ENCODE results near the gene PCGF5. TPM values are rescaled to one million over a fixed set of nuclear protein-coding genes. Genes with fewer than 3 reads are reported as not detected.

The PCGF5 gene
- total and polyA plus RNA-seq, 8 donors = 12.7 to 23.2 (median 15.9) TPM

DNA sequence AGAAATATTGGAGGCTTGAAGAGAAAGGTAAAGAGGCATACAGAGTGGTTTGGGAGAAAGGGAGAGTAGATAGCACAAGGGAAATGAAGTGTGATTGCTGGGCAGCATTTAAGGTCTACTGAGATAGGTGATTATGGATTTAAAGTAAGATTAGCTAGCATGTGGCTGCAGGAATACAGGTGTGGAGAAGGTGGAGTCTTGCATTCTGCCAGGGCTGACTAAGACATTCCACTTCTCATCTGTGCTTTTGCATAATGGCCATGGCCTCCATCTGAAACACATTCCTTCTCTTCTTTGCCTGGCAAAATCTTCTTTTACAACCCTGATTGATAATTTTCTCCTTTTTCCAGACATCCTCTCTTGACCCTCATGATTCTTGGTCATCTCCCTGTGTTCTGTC is 31.6 kb upstream of the PCGF5 start:
- TF ChIP-seq, protein P1, sequence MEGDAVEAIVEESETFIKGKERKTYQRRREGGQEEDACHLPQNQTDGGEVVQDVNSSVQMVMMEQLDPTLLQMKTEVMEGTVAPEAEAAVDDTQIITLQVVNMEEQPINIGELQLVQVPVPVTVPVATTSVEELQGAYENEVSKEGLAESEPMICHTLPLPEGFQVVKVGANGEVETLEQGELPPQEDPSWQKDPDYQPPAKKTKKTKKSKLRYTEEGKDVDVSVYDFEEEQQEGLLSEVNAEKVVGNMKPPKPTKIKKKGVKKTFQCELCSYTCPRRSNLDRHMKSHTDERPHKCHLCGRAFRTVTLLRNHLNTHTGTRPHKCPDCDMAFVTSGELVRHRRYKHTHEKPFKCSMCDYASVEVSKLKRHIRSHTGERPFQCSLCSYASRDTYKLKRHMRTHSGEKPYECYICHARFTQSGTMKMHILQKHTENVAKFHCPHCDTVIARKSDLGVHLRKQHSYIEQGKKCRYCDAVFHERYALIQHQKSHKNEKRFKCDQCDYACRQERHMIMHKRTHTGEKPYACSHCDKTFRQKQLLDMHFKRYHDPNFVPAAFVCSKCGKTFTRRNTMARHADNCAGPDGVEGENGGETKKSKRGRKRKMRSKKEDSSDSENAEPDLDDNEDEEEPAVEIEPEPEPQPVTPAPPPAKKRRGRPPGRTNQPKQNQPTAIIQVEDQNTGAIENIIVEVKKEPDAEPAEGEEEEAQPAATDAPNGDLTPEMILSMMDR (IDR thresholded peaks at IDR 0.05) = no peak
- DNase-seq (no peak), ATAC-seq (no peak), FAIRE-seq (no peak)
- Histone ChIP-seq H3K27me3 (no peaks in the 10 kb centered on the region), H3K36me3 (no peaks in the 10 kb centered on the region), H3K9me3 (no peaks in the 10 kb centered on the region), H3K4me3 (no peak overlapping the region), H3K4me1 (no peaks in the 10 kb centered on the region), H3K27ac (no peak overlapping the region)
- intact Hi-C loops (cut with DNase I) = no loop called here

DNA sequence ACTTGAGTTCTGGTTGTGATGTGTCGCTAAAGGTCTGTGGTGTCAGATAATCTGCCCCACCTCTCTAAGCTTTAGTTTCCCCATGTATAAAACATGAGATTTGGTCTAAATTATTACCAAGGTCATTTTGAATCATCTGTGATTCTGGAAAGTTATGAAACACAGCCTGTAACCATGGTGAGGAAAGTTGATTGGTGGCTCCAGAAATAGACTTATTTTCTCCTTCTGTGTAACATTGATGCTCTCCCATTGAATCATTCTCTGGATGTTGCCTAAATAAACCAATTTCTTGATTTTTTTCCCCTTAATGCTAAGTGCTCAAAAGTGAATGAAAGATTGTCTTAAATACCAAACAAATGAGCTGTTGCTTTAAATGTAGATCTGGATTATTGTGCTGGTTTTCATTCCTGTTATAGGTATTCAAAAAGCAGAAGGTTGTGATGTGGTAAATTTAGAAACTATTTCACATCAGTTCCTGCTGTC is 30.0 kb upstream of the PCGF5 start:
- intact Hi-C loops (cut with DNase I) = no loop called here
- DNase-seq = no peak
- no peak for FAIRE-seq

DNA sequence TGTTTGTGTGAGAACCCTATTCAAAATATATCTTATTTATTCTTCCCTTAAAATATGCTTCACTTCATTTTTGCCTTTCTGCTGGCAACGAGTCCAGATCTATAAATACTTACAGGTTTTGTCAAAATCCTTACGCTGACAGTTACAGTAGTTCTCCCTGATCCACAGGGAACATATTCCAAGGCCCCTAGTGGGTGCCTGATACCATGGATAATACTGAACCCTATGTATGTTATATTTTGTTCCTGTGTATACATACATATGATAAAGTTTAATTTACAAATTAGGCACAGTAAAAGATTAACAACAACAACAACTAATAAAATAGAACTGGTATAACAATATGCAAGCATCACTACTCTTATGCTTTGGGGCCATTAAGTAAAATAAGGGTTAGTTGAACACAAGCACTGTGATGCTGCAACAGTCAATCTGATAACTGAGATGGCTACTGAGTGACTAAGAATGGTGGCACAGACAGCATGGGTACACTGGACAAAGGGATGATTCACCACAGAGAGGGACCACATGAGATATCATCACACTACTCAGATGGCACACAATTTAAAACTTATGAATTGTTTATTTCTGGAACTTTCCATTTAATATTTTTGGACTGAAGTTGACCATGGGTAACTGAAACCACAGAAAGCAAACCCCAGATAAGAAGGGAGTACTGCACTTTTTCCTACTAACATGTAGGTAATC is 29.4 kb upstream of the PCGF5 start:
- intact Hi-C loops (cut with DNase I) = no loop called here
- no peaks in the 10 kb centered on the region for H3K4me1 ChIP-seq
- no peak overlapping the region for H3K27ac ChIP-seq
- H3K4me3 ChIP-seq = no peak overlapping the region
- FAIRE-seq = peak; percentile 9
- TF ChIP-seq, protein P1 (IDR thresholded peaks at IDR 0.05) = no peak
- H3K36me3 ChIP-seq = no peaks in the 10 kb centered on the region
- ATAC-seq = peak in 2 of 4 donors; percentile 31 to 46
- WGBS, 2 donors = 85 to 91% methylated on average over 2 of the region's 2 CpGs
- H3K27me3 ChIP-seq = no peaks in the 10 kb centered on the region
- DNase-seq = no peak
- no peaks in the 10 kb centered on the region for H3K9me3 ChIP-seq

More for the DNA sequence above, 30.0 kb upstream of the PCGF5 start:
- H3K27me3 ChIP-seq = no peaks in the 10 kb centered on the region
- peak in 2 of 4 donors; percentile 19 to 57 for ATAC-seq
- WGBS, 2 donors = 98 to 100% methylated on average over 1 of the region's 1 CpG
- TF ChIP-seq, protein P1 (IDR thresholded peaks at IDR 0.05) = no peak
- H3K27ac ChIP-seq = no peak overlapping the region
- H3K9me3 ChIP-seq = no peaks in the 10 kb centered on the region
- no peak overlapping the region for H3K4me3 ChIP-seq
- H3K36me3 ChIP-seq = no peaks in the 10 kb centered on the region
- H3K4me1 ChIP-seq = no peaks in the 10 kb centered on the region

DNA sequence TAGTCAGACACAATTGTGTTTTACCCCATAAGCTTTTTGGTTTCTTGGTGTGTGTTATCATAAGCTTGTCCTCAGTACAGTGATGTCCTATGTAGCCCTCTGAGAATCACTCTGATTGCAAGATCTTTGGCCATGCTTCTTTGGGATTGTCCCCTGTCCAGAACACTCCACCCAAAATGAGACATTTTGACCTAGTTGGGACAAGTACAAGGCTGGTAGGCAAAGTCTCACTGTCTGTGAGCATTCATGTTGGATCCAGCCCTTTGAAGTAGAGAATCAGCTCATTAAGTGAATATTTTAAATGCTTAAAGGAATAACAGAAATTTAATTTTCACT is 28.9 kb upstream of the PCGF5 start:
- H3K4me1 ChIP-seq = no peaks in the 10 kb centered on the region
- FAIRE-seq = no peak
- H3K27me3 ChIP-seq = no peaks in the 10 kb centered on the region
- TF ChIP-seq, protein P1 (IDR thresholded peaks at IDR 0.05) = no peak
- no peaks in the 10 kb centered on the region for H3K36me3 ChIP-seq
- no peak overlapping the region for H3K27ac ChIP-seq
- DNase-seq = no peak
- peak in 2 of 4 donors; percentile 15 to 25 for ATAC-seq
- no peaks in the 10 kb centered on the region for H3K9me3 ChIP-seq
- intact Hi-C loops (cut with DNase I) = no loop called here
- H3K4me3 ChIP-seq = no peak overlapping the region

DNA sequence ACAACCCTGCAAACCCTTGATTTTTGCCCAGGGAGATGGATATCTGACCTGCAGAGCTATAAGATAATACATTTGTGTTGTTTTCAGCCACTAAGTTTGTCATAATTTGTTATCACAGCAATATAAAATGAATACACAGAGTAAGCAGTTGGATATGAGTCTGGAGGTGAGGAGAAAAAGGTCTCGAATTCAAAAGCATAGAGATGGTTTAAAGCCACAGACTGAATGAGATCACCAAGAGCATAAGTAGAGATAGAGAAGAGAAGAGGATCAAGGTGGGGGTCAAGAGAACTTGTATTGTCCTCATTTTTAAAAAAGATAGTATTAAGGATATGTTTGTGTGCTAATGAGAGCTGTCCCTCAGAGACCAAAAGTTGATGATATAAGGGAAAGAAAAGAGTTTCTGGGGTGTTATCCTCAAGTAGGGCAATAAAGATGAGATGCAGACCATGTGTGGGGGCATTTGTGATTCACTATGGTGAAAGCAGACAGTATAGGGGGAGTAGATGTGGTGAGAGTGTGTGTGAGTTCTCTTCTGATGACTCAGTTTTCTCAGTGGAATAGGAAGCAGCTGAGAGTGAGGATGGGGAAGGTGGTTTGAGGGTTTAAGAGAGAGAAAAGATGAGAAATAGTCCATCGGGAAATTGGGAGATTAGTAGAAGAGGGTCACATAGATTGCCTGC is 25.8 kb upstream of the PCGF5 start:
- FAIRE-seq = no peak
- H3K9me3 ChIP-seq = no peaks in the 10 kb centered on the region
- H3K4me3 ChIP-seq = no peak overlapping the region
- TF ChIP-seq, protein P1 (IDR thresholded peaks at IDR 0.05) = no peak
- peak in 1 of 4 donors; percentile 44 for ATAC-seq
- WGBS, 2 donors = 90 to 97% methylated on average over 2 of the region's 2 CpGs
- intact Hi-C loops (cut with DNase I) = no loop called here
- H3K4me1 ChIP-seq = peaks cover 0 to 9% (median 0%) of the 10 kb centered on the region in 3 donors
- H3K36me3 ChIP-seq = no peaks in the 10 kb centered on the region
- H3K27ac ChIP-seq = no peak overlapping the region
- DNase-seq = no peak
- no peaks in the 10 kb centered on the region for H3K27me3 ChIP-seq
